GM13976 (cell line): ENCODE results near the gene MLIP.
"Not testable (repeated sequence)": the region's sequence is repeated elsewhere in the genome, so short reads cannot be mapped to it uniquely, and the experiment has no call there.

ENCODE experiments used
- DNase-seq: peaks from one replicate; pipeline ENCODE4 v3.0.0; 2012; ENCODE audit warnings: low spot score
- CTCF ChIP-seq: IDR thresholded peaks from 2 replicates; pipeline ENCODE4 v1.5.1; 2012; ENCODE audit warnings: borderline replicate concordance, mild to moderate bottlenecking; ENCODE audit not compliant: insufficient read depth; ENCODE audit errors: extremely low read depth, missing control alignments, control extremely low read depth
- in situ Hi-C: fragments of 300-500 bp; cut with MboI; formaldehyde crosslinking; loops from one replicate; pipeline ENCODE4 v1.12.0; 2022; ENCODE audit warnings: low sequenced_read_pairs, mixed read lengths, inconsistent platforms; ENCODE audit not compliant: unreplicated experiment

MLIP gene

GRCh38 chr6:54244430-54244829 lies 133.2 kb downstream of the MLIP start:
- TF ChIP-seq CTCF = no peak
- in situ Hi-C loops = loop anchor here (25.0 kb wide), 1 partner anchor 257 kb away; no protein-coding TSS in a partner anchor
- DNase-seq = no peak

- TF ChIP-seq CTCF = no peak
- in situ Hi-C loops = loop anchor here (25.0 kb wide), 1 partner anchor 258 kb away; no protein-coding TSS in a partner anchor
- no peak for DNase-seq
Observed at GRCh38 chr6:54245265-54245664, 134.0 kb downstream of the MLIP start.

GRCh38 chr6:54248319-54248718 lies 137.1 kb downstream of the MLIP start:
- DNase-seq = no peak
- TF ChIP-seq CTCF = no peak
- in situ Hi-C loops = loop anchor here (25.0 kb wide), 1 partner anchor 261 kb away; no protein-coding TSS in a partner anchor

GRCh38 chr6:54248994-54249393 lies 137.8 kb downstream of the MLIP start:
- no peak for TF ChIP-seq CTCF
- in situ Hi-C loops = loop anchor here (25.0 kb wide), 1 partner anchor 262 kb away; no protein-coding TSS in a partner anchor
- DNase-seq = no peak

- in situ Hi-C loops = loop anchor here (25.0 kb wide), 1 partner anchor 263 kb away; no protein-coding TSS in a partner anchor
- not testable (repeated sequence) for DNase-seq
Observed at GRCh38 chr6:54249812-54250211, 138.6 kb downstream of the MLIP start.

GRCh38 chr6:54252496-54252895 lies 141.3 kb downstream of the MLIP start:
- in situ Hi-C loops = no loop called here
- DNase-seq = no peak
- no peak for TF ChIP-seq CTCF

GRCh38 chr6:54252916-54253315 lies 141.7 kb downstream of the MLIP start:
- in situ Hi-C loops = no loop called here
- DNase-seq = no peak
- TF ChIP-seq CTCF = no peak
